GM21381 (cell line): Measurements from ENCODE around the gene CCNQ.

Experiments
- ATAC-seq: cut with Tn5 transposase; IDR thresholded peaks from one replicate; pipeline ENCODE4 v1.9.1; 2021; ENCODE audit warnings: mild to moderate bottlenecking, moderate library complexity; ENCODE audit not compliant: unreplicated experiment

The CCNQ gene

GRCh38 chrX:153578200-153578835 lies 20.6 kb downstream of the CCNQ start:
- no peak for ATAC-seq

- no peak for ATAC-seq
Observed at GRCh38 chrX:153576961-153577360, 22.0 kb downstream of the CCNQ start.

DNA sequence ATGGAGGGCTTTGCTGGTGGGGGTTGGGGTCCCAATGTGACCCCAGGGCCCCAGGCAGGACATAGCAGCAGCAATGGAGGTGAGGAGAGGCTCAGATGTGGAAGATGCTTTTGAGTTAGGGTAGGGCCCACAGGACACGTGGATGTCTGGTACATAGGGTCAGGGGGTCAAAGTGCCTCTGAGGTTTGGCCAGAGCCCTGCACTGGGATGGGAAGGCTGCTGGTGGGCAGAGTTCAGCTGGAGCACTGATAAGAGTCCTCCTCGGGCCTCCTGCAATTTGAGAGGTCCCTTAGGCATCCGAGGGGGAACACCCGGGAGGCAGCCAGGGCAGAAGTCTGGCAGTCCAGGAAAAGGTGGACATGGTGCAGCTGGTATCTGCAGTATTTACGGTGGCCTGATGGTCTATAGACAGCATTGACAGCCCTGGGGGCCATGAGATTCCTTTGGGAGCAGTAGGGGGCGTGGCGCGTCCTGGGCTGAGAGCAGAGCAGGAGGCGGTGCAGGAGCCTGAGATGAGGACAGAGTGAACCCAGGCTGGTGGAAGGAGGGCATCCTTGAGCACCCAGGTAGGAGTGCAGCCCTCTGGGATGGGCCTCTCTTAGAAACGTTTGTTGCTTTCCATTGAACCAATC lies 22.6 kb downstream of the CCNQ start:
- ATAC-seq = no peak

GRCh38 chrX:153573984-153574383 lies 25.0 kb downstream of the CCNQ start:
- no peak for ATAC-seq

DNA sequence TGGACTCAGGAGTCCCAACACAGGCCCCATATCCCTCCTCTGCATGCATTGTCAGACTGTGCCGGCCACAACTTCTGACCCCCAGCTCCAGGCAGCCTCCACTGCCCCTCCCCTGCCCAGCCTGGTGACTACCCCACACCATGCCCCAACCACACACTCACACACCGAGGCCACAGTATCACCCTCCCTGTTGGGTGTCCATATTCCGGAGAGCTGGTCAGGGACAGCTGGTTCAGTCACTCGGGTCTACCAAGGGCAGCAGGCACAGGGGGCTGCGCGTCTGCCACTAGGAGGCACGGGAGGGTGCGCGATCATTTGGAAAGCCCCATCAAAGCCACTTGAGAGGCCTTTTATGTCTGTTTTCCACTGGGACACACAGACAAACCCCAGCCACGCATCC lies 26.3 kb downstream of the CCNQ start:
- ATAC-seq = no peak

GRCh38 chrX:153571534-153571908 lies 27.4 kb downstream of the CCNQ start:
- ATAC-seq = no peak

DNA sequence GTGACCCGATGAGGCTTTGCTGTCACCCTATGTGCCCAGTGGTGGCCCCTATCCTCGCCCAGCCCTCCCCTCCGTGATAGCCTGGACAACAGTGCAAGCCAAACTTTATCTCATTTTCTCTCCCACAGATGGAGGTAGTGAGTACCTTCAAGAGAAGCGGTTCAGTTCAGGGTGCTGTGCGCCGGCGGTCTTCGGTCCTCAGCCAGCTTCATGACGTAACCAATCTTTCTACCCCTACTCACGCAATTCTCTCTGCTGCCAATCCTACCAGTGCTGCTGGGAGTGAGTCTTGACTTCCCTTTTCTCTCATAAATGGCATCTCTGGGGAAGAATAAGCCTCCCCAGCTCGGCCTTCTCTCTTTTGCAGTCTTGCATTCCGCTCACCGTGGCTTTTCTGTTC lies 29.5 kb downstream of the CCNQ start:
- no peak for ATAC-seq

- ATAC-seq = no peak
Observed at GRCh38 chrX:153568451-153569011, 30.4 kb downstream of the CCNQ start.

DNA sequence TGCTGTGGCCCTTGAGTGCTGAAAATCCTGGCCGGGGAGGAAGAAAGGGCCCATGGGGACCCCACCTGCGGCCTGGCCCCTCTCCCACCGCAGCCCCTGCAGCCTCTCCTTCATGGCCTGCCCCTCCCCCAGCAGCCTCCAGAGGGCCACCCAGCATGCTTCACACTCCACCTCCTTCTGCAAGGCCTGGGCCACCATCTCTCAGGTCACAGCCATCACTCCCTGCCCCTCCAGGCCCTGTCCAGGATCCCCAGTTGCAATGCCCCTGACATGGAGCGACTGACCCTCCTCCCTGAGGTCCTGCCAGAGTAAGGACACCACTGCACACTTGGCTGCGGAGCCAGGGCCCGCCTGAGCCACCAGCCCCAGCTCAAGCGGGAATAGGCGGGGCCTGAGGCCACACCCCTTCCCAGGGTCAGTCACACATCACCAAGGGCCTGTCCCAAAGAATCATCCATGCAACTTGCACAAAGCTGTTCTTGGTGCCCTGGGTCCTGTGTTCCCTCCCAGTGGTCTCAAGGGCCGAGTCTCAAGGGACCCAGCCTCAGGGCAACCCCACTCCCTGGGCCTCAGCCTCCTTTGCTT lies 32.9 kb downstream of the CCNQ start:
- no peak for ATAC-seq

GRCh38 chrX:153564047-153564606 lies 34.8 kb downstream of the CCNQ start:
- no peak for ATAC-seq

- ATAC-seq = no peak
Observed at GRCh38 chrX:153562546-153562945, 36.4 kb downstream of the CCNQ start.

DNA sequence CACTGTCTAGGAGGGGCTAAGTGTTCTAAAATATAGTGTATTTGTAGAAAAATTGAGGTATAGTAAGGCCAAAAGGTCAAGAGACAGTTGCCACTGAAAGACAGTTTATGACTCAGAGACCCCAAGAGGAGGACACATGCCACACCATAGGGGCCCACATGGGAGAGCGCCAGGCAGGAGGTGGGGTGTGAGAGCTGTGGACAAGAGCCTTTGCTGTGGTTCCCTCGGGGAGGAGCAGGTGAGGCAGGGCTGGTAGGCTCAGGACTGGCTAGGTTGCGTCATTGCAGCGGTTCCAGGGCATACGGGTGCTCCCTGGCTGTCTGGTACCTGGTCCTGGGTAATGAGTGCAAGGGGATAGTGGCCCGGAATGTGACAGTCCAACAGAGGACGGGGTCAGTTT lies 37.6 kb downstream of the CCNQ start:
- ATAC-seq = no peak

DNA sequence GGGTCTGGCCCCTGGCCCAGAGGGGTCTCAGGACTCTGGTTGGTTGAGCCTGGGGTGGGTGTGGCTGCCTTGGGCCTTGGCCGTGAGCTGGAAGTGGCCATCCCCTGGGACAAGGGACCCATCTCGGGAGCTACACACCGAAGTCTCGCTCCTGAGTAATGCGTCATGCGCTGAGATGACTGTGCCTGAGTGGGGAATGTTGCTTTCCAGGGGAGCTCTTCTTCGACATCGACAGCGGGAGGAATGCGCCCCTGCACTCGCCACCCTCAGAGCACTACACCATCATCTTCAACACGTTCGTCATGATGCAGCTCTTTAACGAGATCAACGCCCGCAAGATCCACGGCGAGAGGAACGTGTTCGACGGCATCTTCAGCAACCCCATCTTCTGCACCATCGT lies 38.5 kb downstream of the CCNQ start:
- ATAC-seq = no peak

GRCh38 chrX:153560000-153560399 lies 38.9 kb downstream of the CCNQ start:
- no peak for ATAC-seq

DNA sequence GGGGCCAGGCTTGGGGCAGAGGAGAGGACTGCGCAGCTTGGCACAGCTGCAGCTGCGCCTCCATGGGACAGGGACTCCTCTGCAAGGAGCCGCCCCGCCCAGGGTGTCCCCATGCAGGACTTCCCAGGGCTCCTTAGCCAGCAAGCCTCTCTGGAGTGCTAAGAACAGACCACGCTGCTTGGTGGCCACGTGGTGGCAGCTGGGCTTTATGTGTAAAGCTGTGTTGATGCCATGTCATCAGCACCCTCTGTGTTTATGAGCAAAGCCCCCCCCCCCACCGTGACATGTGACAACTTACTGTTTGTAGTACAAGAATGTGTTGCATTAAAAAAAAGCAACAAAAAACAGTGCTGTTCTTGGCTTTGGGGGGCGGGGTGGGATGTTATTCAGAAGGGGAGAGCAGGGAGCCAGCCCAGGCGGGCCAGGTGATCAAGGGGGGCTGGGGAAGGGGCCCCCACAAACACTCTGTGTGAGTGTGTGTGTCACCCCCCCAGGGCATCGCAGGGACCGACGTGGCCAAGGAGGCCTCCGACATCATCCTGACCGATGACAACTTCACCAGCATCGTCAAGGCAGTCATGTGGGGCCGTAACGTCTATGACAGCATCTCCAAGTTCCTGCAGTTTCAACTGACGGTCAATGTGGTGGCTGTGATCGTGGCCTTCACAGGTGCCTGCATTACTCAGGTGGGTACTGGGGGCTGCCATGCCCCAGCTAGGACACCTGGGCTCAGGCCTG lies 41.2 kb downstream of the CCNQ start:
- ATAC-seq = no peak

DNA sequence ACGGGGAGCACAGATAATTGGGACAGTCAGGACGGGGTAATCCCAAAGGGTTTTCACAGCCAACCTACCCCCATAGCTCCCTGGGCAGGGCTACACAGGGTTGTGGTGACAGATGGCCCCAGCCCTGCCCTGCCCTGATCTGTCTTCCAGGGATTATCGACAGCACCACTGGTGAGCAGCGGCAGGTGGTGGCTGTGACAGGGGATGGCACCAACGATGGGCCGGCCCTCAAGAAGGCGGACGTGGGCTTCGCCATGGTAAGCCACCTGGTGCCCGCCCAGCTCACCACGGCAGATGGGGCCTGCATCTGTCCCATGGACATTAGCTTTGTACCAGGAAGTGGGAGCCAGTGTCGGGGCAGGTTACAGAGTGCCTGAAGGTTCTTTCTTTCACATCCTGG lies 42.2 kb downstream of the CCNQ start:
- ATAC-seq = no peak

DNA sequence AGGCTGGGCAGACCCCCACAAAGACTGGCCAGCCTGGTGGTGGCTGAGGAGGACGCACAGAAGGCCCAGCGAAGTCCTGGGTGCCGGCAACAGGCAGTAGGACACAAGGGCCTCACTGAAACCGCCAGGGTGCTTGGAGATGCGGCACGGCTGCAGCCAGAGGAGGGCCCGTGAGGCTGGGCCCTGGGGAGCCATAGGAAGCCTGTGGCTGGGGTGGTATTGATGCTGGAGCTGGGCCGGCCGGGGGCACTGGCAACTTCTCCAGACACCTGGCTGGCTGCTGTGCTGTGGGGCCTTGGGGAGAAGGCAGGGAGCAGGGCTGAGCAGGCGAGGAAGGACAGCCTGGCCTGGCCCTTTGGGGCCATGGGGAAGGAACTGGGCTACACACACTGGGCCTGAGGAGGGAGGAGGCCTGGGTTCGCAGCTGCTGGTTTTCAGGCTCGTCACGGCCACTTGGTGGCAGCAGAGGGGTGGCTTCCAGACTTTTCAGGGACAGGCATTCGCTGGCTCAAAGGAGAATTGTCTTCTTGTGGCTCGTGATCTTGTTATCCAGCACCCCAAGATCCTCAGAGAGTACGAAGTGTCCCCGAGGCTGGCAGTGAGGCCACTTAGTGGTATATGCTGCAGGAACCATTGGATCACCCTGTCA lies 44.3 kb downstream of the CCNQ start:
- ATAC-seq = no peak

DNA sequence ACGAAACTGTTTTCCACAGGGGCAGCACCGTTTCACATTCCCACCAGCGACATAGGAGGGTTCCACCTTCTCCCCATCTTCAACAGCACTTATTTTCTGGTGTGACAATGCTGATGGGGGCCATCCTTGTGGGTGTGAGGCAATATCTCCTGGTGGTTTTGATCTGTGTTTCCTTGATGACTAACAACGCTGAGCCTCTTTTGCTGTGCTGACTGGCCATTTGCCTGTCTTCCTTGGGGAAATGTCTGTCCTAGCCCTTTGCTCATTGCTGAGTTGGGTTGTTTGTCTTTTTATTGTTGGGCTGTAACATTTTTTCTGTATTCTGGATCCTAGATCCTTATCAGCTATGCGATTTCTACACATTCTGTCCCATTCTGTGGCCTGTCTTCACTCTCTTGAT lies 47.8 kb downstream of the CCNQ start:
- no peak for ATAC-seq

GRCh38 chrX:153549807-153550206 lies 49.1 kb downstream of the CCNQ start:
- ATAC-seq = no peak

GRCh38 chrX:153549231-153549630 lies 49.7 kb downstream of the CCNQ start:
- no peak for ATAC-seq

- ATAC-seq = no peak
Observed at GRCh38 chrX:153547195-153547594, 51.7 kb downstream of the CCNQ start.
